ENCODE measurements around the gene ROGDI.

The ROGDI gene

DNA sequence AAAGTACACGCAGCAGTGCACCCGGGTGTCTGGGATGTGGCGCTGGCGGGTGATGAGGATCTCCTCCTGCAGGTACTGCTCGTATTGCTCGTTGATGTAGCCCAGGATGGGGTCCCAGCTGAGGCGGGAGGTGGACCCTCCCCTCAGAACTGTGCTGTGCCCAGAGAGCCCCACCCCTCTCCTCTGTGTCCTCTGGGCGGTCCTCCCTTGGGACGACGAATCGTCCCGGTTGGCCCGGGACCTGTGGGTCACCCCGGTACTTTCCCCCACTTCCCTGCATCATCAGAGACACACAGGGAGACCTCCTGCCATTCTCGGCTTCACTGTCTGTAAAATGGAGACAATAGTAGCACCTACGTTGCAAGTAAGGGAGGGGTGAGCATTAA, 18.5 kb downstream of the ROGDI start:
- TF ChIP-seq ZNF133 (tag by site-specific recombination; IDR thresholded peaks at IDR 0.05), result no peak
- no peak for TF ChIP-seq ZNF223 (tag by site-specific recombination; IDR thresholded peaks at IDR 0.05)
- no peak for TF ChIP-seq ZFP69B (tag by site-specific recombination; IDR thresholded peaks at IDR 0.05)
- no peak for TF ChIP-seq BCL11B (tag by site-specific recombination; IDR thresholded peaks at IDR 0.05; ENCODE audit: low read depth)
- TF ChIP-seq, protein P1, sequence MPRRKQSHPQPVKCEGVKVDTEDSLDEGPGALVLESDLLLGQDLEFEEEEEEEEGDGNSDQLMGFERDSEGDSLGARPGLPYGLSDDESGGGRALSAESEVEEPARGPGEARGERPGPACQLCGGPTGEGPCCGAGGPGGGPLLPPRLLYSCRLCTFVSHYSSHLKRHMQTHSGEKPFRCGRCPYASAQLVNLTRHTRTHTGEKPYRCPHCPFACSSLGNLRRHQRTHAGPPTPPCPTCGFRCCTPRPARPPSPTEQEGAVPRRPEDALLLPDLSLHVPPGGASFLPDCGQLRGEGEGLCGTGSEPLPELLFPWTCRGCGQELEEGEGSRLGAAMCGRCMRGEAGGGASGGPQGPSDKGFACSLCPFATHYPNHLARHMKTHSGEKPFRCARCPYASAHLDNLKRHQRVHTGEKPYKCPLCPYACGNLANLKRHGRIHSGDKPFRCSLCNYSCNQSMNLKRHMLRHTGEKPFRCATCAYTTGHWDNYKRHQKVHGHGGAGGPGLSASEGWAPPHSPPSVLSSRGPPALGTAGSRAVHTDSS (tag by site-specific recombination; IDR thresholded peaks at IDR 0.05), result no peak
- no peak for TF ChIP-seq ZNF544 (tag by site-specific recombination; IDR thresholded peaks at IDR 0.05)
- TF ChIP-seq TCF7L2 (IDR thresholded peaks at IDR 0.05; ENCODE audit: borderline replicate concordance, low read depth, low read length), result no peak
- ChIA-PET CTCF (no interaction called here), POLR2A (no interaction called here)
- Histone ChIP-seq H3K4me3 (ENCODE audit: low read depth, low read length) (no peak overlapping the region), H3K27ac (ENCODE audit: extremely low read depth, low read depth, low read length) (no peak overlapping the region), H3K36me3 (ENCODE audit: control insufficient read depth in 2 of 2, insufficient read depth in 1 of 2, low read length in 2 of 2) (no peaks in the 10 kb centered on the region), H3K4me1 (ENCODE audit: control insufficient read depth, insufficient read depth, low read length) (peaks cover 2% of the 10 kb centered on the region; the same call in 1 of the 2 replicates), H3K9me3 (ENCODE audit: control insufficient read depth, insufficient read depth, low read depth, low read length) (no peaks in the 10 kb centered on the region)

DNA sequence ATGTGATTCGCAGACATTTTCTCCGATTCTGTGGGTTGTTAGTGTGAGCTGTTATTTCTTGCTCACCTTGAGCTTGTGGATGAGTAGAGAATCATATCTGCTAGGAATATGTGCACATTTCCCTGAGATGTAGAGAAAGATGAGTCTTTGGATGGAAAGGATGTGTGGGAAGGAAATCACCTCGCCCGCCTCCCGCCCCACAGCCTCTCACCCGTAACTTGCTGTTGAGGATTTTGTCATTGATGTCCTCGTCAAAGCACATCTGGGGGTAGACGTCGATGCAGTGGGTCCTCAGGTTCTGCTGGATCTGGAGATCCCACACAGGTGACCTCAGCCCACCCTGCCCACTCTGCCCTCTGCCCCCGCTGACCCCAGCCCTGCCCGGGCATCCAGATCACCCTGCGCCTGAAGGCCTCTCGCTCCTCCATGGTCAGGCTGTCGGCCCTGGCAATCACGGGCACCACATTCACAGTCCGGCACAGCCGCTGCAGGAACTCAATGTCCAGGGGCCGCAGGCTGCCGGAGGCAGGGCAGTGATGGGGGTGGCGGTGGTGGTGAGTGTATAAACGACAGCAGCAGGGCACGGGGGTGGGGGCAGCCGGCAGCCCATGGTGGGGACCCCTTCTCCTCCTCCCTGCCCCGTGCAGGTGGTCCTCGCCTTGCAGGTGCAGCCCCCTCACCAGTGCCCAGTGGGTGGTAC, 19.0 kb downstream of the ROGDI start:
- Histone ChIP-seq H3K9me3 (ENCODE audit: control insufficient read depth, insufficient read depth, low read depth, low read length) (no peaks in the 10 kb centered on the region), H3K4me1 (ENCODE audit: control insufficient read depth, insufficient read depth, low read length) (peaks cover 2% of the 10 kb centered on the region; the same call in 1 of the 2 replicates), H3K27ac (ENCODE audit: extremely low read depth, low read depth, low read length) (no peak overlapping the region), H3K4me3 (ENCODE audit: low read depth, low read length) (no peak overlapping the region), H3K36me3 (ENCODE audit: control insufficient read depth in 2 of 2, insufficient read depth in 1 of 2, low read length in 2 of 2) (no peaks in the 10 kb centered on the region)
- ChIA-PET POLR2A (no interaction called here), CTCF (no interaction called here)
- TF ChIP-seq ZNF549 (tag by site-specific recombination; IDR thresholded peaks at IDR 0.05) (no peak), HIC1 (tag by site-specific recombination; IDR thresholded peaks at IDR 0.05) (peak; percentile 10; the same call in 1 of the 2 replicates)

- Histone ChIP-seq H3K36me3 (ENCODE audit: control insufficient read depth in 2 of 2, insufficient read depth in 1 of 2, low read length in 2 of 2) (no peaks in the 10 kb centered on the region), H3K4me1 (ENCODE audit: control insufficient read depth, insufficient read depth, low read length) (peaks cover 2% of the 10 kb centered on the region; the same call in 1 of the 2 replicates), H3K27ac (ENCODE audit: extremely low read depth, low read depth, low read length) (no peak overlapping the region), H3K9me3 (ENCODE audit: control insufficient read depth, insufficient read depth, low read depth, low read length) (no peaks in the 10 kb centered on the region), H3K4me3 (ENCODE audit: low read depth, low read length) (no peak overlapping the region)
- ChIA-PET POLR2A (interaction anchor here (2.1 kb wide), 1 partner anchor 11 kb away, joined by 6 read pairs; no protein-coding TSS in a partner anchor), CTCF (interaction anchor here (0.6 to 0.9 kb wide), 3 partner anchors 10 to 156 kb away, joined by 3 read pairs; no protein-coding TSS in a partner anchor)
- TF ChIP-seq YY2 (tag by site-specific recombination; IDR thresholded peaks at IDR 0.05) (0 out of 2 replicates have a peak, but pooled peaks have one; percentile 34), MZF1 (tag by site-specific recombination; IDR thresholded peaks at IDR 0.05; ENCODE audit: borderline replicate concordance) (no peak), ZNF514 (tag by site-specific recombination; IDR thresholded peaks at IDR 0.05) (no peak), ZNF596 (tag by site-specific recombination; IDR thresholded peaks at IDR 0.05) (no peak), ZNF292 (tag by site-specific recombination; IDR thresholded peaks at IDR 0.05; ENCODE audit: borderline replicate concordance, low read depth) (no peak), ZFP69B (tag by site-specific recombination; IDR thresholded peaks at IDR 0.05) (0 out of 2 replicates have a peak, but pooled peaks have one; percentile 25), ZNF776 (tag by site-specific recombination; IDR thresholded peaks at IDR 0.05; ENCODE audit: borderline replicate concordance) (no peak), ZNF112 (tag by site-specific recombination; IDR thresholded peaks at IDR 0.05) (no peak), ZBTB21 (tag by site-specific recombination; IDR thresholded peaks at IDR 0.05) (peak; percentile 93), ZNF366 (tag by site-specific recombination; conservative IDR thresholded peaks at IDR 0.05) (0 out of 2 replicates have a peak, but pooled peaks have one; percentile 35), ZNF629 (tag by site-specific recombination; IDR thresholded peaks at IDR 0.05) (peak; percentile 98), ZNF660 (tag by site-specific recombination; IDR thresholded peaks at IDR 0.05) (no peak), ZNF274 (IDR thresholded peaks at IDR 0.05; ENCODE audit: low read length) (no peak), ZNF274 (tag by site-specific recombination; IDR thresholded peaks at IDR 0.05; ENCODE audit: borderline replicate concordance) (no peak), ZNF335 (tag by site-specific recombination; conservative IDR thresholded peaks at IDR 0.05) (peak; percentile 59), ZNF184 (tag by site-specific recombination; IDR thresholded peaks at IDR 0.05) (peak; percentile 78; the same call in 1 of the 2 replicates), KLF1 (tag by site-specific recombination; IDR thresholded peaks at IDR 0.05) (peak; percentile 78), SP3 (tag by site-specific recombination; IDR thresholded peaks at IDR 0.05) (peak; percentile 35; the same call in 1 of the 2 replicates)
- TF ChIP-seq, protein P2, sequence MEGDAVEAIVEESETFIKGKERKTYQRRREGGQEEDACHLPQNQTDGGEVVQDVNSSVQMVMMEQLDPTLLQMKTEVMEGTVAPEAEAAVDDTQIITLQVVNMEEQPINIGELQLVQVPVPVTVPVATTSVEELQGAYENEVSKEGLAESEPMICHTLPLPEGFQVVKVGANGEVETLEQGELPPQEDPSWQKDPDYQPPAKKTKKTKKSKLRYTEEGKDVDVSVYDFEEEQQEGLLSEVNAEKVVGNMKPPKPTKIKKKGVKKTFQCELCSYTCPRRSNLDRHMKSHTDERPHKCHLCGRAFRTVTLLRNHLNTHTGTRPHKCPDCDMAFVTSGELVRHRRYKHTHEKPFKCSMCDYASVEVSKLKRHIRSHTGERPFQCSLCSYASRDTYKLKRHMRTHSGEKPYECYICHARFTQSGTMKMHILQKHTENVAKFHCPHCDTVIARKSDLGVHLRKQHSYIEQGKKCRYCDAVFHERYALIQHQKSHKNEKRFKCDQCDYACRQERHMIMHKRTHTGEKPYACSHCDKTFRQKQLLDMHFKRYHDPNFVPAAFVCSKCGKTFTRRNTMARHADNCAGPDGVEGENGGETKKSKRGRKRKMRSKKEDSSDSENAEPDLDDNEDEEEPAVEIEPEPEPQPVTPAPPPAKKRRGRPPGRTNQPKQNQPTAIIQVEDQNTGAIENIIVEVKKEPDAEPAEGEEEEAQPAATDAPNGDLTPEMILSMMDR (tag by site-specific recombination; IDR thresholded peaks at IDR 0.05), result no peak
Observed at GRCh38 chr16:4780235-4780634, 22.2 kb downstream of the ROGDI start.

All from HEK293 (cell line).